ENCODE measurements around the gene SMPD3.
"Not testable (repeated sequence)": the region's sequence is repeated elsewhere in the genome, so short reads cannot be mapped to it uniquely, and the experiment has no call there.

Gene SMPD3

GRCh38 chr16:68448360-68448970 is at the start of gene SMPD3:
SMPD3 (minus strand) TSS chr16:68448508; CDS start chr16:68372181, 76,327 bp downstream.
- DNase-seq (ENCODE audit: low spot score), result peak; percentile 96

- DNase-seq (ENCODE audit: low spot score), result no peak
Measured at GRCh38 chr16:68496689-68497088, 48.4 kb upstream of the SMPD3 start.

- not testable (repeated sequence) for DNase-seq (ENCODE audit: low spot score)
Measured at GRCh38 chr16:68494261-68494660, 46.0 kb upstream of the SMPD3 start.

GRCh38 chr16:68493412-68494070 is 45.2 kb upstream of the SMPD3 start:
- DNase-seq (ENCODE audit: low spot score), result no peak

- no peak for DNase-seq (ENCODE audit: low spot score)
Measured at GRCh38 chr16:68492543-68493411, 44.5 kb upstream of the SMPD3 start.

GRCh38 chr16:68492151-68492542 is 43.8 kb upstream of the SMPD3 start:
- no peak for DNase-seq (ENCODE audit: low spot score)

GRCh38 chr16:68491576-68491950 is 43.3 kb upstream of the SMPD3 start:
- no peak for DNase-seq (ENCODE audit: low spot score)

GRCh38 chr16:68490829-68491575 is 42.7 kb upstream of the SMPD3 start:
- DNase-seq (ENCODE audit: low spot score), result no peak

- no peak for DNase-seq (ENCODE audit: low spot score)
Measured at GRCh38 chr16:68490358-68490757, 42.0 kb upstream of the SMPD3 start.

- no peak for DNase-seq (ENCODE audit: low spot score)
Measured at GRCh38 chr16:68488554-68488953, 40.2 kb upstream of the SMPD3 start.

GRCh38 chr16:68487669-68488068 is 39.4 kb upstream of the SMPD3 start:
- no peak for DNase-seq (ENCODE audit: low spot score)

GRCh38 chr16:68487203-68487514 is 38.9 kb upstream of the SMPD3 start:
- no peak for DNase-seq (ENCODE audit: low spot score)

- no peak for DNase-seq (ENCODE audit: low spot score)
Measured at GRCh38 chr16:68486502-68487202, 38.3 kb upstream of the SMPD3 start.

- no peak for DNase-seq (ENCODE audit: low spot score)
Measured at GRCh38 chr16:68481636-68482035, 33.3 kb upstream of the SMPD3 start.

- DNase-seq (ENCODE audit: low spot score), result peak; percentile 42
Measured at GRCh38 chr16:68480084-68480995, 32.0 kb upstream of the SMPD3 start.

GRCh38 chr16:68479271-68479670 is 31.0 kb upstream of the SMPD3 start:
- no peak for DNase-seq (ENCODE audit: low spot score)

- peak; percentile 54 for DNase-seq (ENCODE audit: low spot score)
Measured at GRCh38 chr16:68478526-68479250, 30.4 kb upstream of the SMPD3 start.

GRCh38 chr16:68475071-68475470 is 26.8 kb upstream of the SMPD3 start:
- peak; percentile 41 for DNase-seq (ENCODE audit: low spot score)

GRCh38 chr16:68473358-68474070 is 25.2 kb upstream of the SMPD3 start:
- DNase-seq (ENCODE audit: low spot score), result no peak
